IPS-20b (cell line): ENCODE data around the gene GABARAPL2.
"Not testable (repeated sequence)": the region's sequence is repeated elsewhere in the genome, so short reads cannot be mapped to it uniquely, and the experiment has no call there.

Experiments used
- H3K27ac ChIP-seq: one replicate; pipeline ENCODE4 v1.5.1; 2013; ENCODE audit warnings: low read length
- H3K27me3 ChIP-seq: 2 replicates; pipeline ENCODE4 v1.6.1; 2013; ENCODE audit warnings: mild to moderate bottlenecking, low read length, inconsistent platforms; ENCODE audit not compliant: insufficient read depth
- H3K36me3 ChIP-seq: 2 replicates; pipeline ENCODE4 v1.6.1; 2013; ENCODE audit warnings: low read depth, mild to moderate bottlenecking, inconsistent platforms, low read length, moderate library complexity; ENCODE audit not compliant: insufficient read depth
- H3K4me1 ChIP-seq: 2 replicates; pipeline ENCODE4 v1.6.1; 2013; ENCODE audit warnings: mild to moderate bottlenecking, control low read depth, inconsistent platforms, low read length, moderate library complexity; ENCODE audit not compliant: insufficient read depth
- H3K4me3 ChIP-seq: 2 replicates; pipeline ENCODE4 v1.5.1; 2013; ENCODE audit warnings: mild to moderate bottlenecking, low read length, inconsistent platforms
- H3K9ac ChIP-seq: 2 replicates; pipeline ENCODE4 v1.6.1; 2013; ENCODE audit warnings: low read depth, mild to moderate bottlenecking, inconsistent platforms, low read length, moderate library complexity
- H3K9me3 ChIP-seq: 2 replicates; pipeline ENCODE4 v1.6.1; 2013; ENCODE audit warnings: mild to moderate bottlenecking, low read depth, low read length, inconsistent platforms; ENCODE audit not compliant: insufficient read depth

The GABARAPL2 gene

DNA sequence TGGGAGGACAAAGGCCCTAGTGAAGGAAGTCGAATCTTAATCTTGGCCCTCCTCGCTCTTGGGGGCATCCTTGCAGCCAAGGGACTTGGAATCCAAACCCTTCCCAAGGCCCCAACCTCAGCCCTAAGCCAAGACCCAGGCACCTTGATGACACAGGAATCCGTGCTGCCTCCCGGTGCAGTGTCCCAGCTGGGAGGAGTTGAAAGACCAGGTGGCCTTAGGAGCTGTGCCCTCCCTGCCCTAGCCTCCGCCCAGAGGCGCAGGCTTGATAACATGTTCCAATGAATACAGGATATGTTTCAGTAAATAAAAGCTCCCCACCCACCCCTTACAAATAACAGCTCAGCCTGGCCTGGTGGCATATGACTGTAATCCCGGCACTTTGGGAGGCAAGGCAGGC is 30.3 kb upstream of the GABARAPL2 start, which contains the start of gene CHST5:
Gene CHST5 (minus strand): TSS at position 208 of the 400 bp plus-strand sequence. CDS start 5,724 bp downstream, outside the sequence.
- Histone ChIP-seq H3K9ac (no peak within 1 kb of the TSS), H3K9me3 (no peaks in the 10 kb centered on the region), H3K36me3 (no peaks in the 10 kb centered on the region), H3K27ac (no peak within 1 kb of the TSS), H3K27me3 (no peaks in the 10 kb centered on the region), H3K4me3 (no peak within 1 kb of the TSS), H3K4me1 (no peaks in the 10 kb centered on the region)

DNA sequence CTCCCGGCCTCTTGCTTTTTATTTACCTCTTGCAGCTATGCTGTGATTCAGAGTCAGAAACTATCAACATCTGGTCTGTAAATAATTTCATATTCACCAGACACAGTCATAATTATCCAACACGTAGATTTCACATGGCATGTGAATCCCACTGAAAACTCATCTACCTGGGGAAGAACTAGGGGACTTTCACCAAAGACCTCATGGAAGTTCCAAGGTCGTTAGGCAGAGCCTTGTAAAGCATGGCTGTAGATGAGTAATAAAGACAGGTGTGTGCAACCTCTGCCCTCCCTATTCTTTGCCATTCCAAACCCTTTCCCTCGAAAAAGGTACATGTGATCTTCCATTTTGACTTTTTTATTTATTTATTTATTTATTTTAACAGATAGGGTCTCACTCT is 28.4 kb upstream of the GABARAPL2 start:
- no peaks in the 10 kb centered on the region for H3K27me3 ChIP-seq
- H3K9ac ChIP-seq: no peak overlapping the region
- no peak overlapping the region for H3K4me3 ChIP-seq
- H3K9me3 ChIP-seq: no peaks in the 10 kb centered on the region
- H3K27ac ChIP-seq: no peak overlapping the region
- H3K36me3 ChIP-seq: no peaks in the 10 kb centered on the region
- no peaks in the 10 kb centered on the region for H3K4me1 ChIP-seq

DNA sequence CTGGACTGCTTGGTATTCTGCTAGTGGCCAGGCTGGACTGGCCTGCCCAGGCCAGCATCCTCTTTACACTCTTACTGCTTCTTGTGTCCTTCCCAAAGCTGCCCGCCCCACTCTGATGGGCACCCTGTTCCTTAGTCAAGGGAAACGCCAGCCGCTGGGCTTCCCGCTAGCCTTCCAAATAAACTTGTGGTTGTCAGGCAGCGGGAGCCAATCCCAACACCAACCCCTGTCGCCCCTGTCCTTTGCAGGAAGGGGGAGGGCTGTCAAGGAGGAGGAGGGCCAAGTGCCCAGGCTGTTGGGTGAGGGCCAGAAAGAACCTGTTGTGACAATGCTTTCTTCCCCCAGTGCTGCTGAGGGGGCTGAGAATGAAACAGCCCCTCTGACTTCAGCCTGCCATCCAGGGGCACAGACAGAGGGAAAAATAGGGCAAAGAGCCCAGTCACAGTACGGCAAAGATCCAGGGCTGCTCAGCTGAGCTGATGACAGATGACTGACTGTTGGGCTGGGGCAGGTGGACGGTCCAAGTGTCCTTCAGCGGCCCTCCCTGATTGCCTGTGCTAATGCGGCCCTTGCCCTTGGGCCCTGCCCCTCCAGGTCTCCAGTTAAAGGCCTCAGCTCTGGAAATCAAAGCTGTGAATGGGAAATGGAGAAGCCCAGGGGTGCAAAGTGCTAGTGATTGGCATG is 27.2 kb upstream of the GABARAPL2 start:
- H3K27ac ChIP-seq, H3K9ac ChIP-seq, H3K4me3 ChIP-seq, H3K36me3 ChIP-seq, H3K4me1 ChIP-seq, H3K9me3 ChIP-seq, H3K27me3 ChIP-seq: not testable (repeated sequence)

- no peaks in the 10 kb centered on the region for H3K4me1 ChIP-seq
- no peak overlapping the region for H3K4me3 ChIP-seq
- no peaks in the 10 kb centered on the region for H3K9me3 ChIP-seq
- H3K36me3 ChIP-seq: no peaks in the 10 kb centered on the region
- no peaks in the 10 kb centered on the region for H3K27me3 ChIP-seq
- H3K9ac ChIP-seq: no peak overlapping the region
- no peak overlapping the region for H3K27ac ChIP-seq
These were observed 24.9 kb upstream of the GABARAPL2 start for GRCh38 chr16:75541236-75541635.

- H3K9me3 ChIP-seq, H3K27ac ChIP-seq: not testable (repeated sequence)
These were observed 23.7 kb upstream of the GABARAPL2 start for GRCh38 chr16:75542462-75542861.

DNA sequence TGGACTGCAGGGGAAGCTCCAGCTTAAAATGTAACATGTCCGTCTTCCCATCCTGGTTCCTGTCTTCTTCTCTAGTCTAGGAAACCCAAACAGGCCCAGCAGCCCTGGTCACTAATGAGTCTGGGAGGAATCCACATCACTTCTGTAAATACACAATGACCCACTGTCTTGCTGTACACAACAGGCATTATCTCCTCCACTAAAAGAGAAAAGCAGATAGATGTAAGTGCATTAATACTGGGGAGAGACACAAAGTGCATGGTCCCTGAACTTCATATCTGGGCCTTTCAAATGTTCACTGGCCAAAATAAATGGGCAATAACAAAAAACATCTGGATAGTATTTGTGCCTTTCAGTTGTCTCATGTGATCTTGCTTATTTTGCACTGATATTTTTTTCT is 20.3 kb upstream of the GABARAPL2 start:
- H3K9ac ChIP-seq, H3K27ac ChIP-seq, H3K9me3 ChIP-seq, H3K4me1 ChIP-seq, H3K4me3 ChIP-seq, H3K36me3 ChIP-seq, H3K27me3 ChIP-seq: not testable (repeated sequence)

More at GRCh38 chr16:75542462-75542861, 23.7 kb upstream of the GABARAPL2 start:
- not testable (repeated sequence) for H3K36me3 ChIP-seq, H3K27me3 ChIP-seq, H3K9ac ChIP-seq, H3K4me3 ChIP-seq, H3K4me1 ChIP-seq

GRCh38 chr16:75546293-75546692 is 19.9 kb upstream of the GABARAPL2 start:
- Histone ChIP-seq H3K9ac (no peak overlapping the region), H3K27me3 (no peaks in the 10 kb centered on the region), H3K9me3 (no peaks in the 10 kb centered on the region), H3K36me3 (no peaks in the 10 kb centered on the region), H3K4me1 (no peaks in the 10 kb centered on the region; the same call in 1 of the 2 replicates), H3K4me3 (no peak overlapping the region), H3K27ac (no peak overlapping the region)

- H3K36me3 ChIP-seq, H3K27me3 ChIP-seq, H3K4me1 ChIP-seq, H3K9ac ChIP-seq, H3K4me3 ChIP-seq, H3K9me3 ChIP-seq, H3K27ac ChIP-seq: not testable (repeated sequence)
These were observed 17.7 kb upstream of the GABARAPL2 start for GRCh38 chr16:75548456-75548855.

DNA sequence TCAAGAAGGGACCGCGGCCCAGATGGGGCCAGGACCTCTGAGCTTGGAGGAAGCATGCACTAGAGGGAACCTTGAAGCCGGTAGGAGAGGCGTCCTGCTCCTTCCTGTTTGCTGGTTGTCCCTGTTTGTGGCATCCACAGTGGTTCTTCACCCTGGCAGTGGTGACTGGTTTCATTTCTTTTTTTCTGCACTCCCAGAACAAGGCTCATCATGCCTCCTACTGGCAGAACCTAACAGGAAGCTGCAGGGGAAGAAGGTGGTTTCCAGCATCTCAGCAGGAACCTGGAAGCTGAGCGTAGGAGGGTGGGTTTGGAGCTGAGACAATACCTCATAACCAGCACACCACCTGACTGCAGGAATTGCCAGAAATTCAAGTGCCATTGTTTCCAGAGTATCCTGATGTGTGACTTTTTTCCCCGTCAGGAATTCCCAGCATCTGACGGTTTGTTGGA is 15.9 kb upstream of the GABARAPL2 start:
- Histone ChIP-seq H3K27ac (no peak overlapping the region), H3K36me3 (no peaks in the 10 kb centered on the region), H3K4me3 (no peak overlapping the region), H3K9me3 (no peaks in the 10 kb centered on the region), H3K27me3 (no peaks in the 10 kb centered on the region), H3K4me1 (peaks cover 4% of the 10 kb centered on the region; the same call in 1 of the 2 replicates), H3K9ac (no peak overlapping the region)

- peaks cover 4% of the 10 kb centered on the region; the same call in 1 of the 2 replicates for H3K4me1 ChIP-seq
- no peak overlapping the region for H3K4me3 ChIP-seq
- H3K27ac ChIP-seq: no peak overlapping the region
- no peaks in the 10 kb centered on the region for H3K36me3 ChIP-seq
- no peak overlapping the region for H3K9ac ChIP-seq
- no peaks in the 10 kb centered on the region for H3K9me3 ChIP-seq
- H3K27me3 ChIP-seq: no peaks in the 10 kb centered on the region
These were observed 13.2 kb upstream of the GABARAPL2 start for GRCh38 chr16:75552951-75553350.

DNA sequence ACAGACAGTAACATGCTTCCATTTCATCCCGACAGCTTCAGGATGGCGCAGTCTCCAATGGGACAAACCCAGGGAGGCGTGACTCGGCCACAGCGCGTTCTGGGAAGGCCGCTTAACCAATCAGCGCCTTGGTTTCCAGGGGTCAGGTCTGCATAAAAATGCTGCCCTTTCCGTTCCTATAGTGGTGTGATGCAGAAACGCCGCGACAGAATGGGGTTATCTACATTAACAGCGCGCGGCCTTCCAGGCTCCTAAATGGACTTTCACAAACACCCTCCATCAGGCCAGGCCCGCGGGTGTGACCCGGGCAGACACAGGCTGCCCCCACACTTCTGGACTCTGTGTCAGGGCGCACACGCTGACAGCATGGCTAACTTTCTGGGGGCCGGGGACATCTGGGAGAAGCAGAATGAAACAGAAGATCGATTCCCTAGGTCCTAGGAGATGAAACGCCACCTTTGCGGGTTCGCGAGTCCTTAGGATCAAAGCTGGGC is 10.9 kb upstream of the GABARAPL2 start:
- H3K4me1 ChIP-seq: peaks cover 10% of the 10 kb centered on the region; the same call in 1 of the 2 replicates
- H3K36me3 ChIP-seq: no peaks in the 10 kb centered on the region
- H3K9me3 ChIP-seq: no peaks in the 10 kb centered on the region
- no peak overlapping the region for H3K27ac ChIP-seq
- H3K27me3 ChIP-seq: no peaks in the 10 kb centered on the region
- H3K4me3 ChIP-seq: peak overlapping the region; percentile 88
- H3K9ac ChIP-seq: peak overlapping the region; percentile 82; the same call in 1 of the 2 replicates

- no peaks in the 10 kb centered on the region for H3K36me3 ChIP-seq
- peaks cover 12% of the 10 kb centered on the region; the same call in 1 of the 2 replicates for H3K4me1 ChIP-seq
- H3K4me3 ChIP-seq: peak within 1 kb of the TSS; percentile 88
- no peaks in the 10 kb centered on the region for H3K9me3 ChIP-seq
- H3K9ac ChIP-seq: peak within 1 kb of the TSS; percentile 82; the same call in 1 of the 2 replicates
- no peak within 1 kb of the TSS for H3K27ac ChIP-seq
- H3K27me3 ChIP-seq: no peaks in the 10 kb centered on the region
These were observed 10.3 kb upstream of the GABARAPL2 start, which contains the start of gene TMEM231 for GRCh38 chr16:75555707-75556430. Gene TMEM231, minus strand, starts transcription at chr16:75556252. Its CDS starts 43 bp downstream, at chr16:75556209.
